H9 (cell line): Measurements from ENCODE around the gene CCDC12. TPM values are rescaled to one million over a fixed set of nuclear protein-coding genes. Genes with fewer than 3 reads are reported as not detected.

Experiments
- DNase-seq: peaks from one replicate; pipeline ENCODE4 v3.0.0-alpha.2; 2017
- H2AFZ ChIP-seq: one replicate; pipeline ENCODE4 v1.6.1; 2013; ENCODE audit warnings: mild to moderate bottlenecking, low read length, control low read depth, moderate library complexity
- H2AK5ac ChIP-seq: 2 replicates; pipeline ENCODE4 v1.6.1; 2013; ENCODE audit warnings: low read length, control low read depth, mixed read lengths; ENCODE audit not compliant: insufficient read length
- H2BK120ac ChIP-seq: one replicate; pipeline ENCODE4 v1.6.1; 2013; ENCODE audit warnings: low read depth, mild to moderate bottlenecking, low read length, control low read depth, inconsistent platforms; ENCODE audit not compliant: poor library complexity, severe bottlenecking
- H2BK12ac ChIP-seq: 2 replicates; pipeline ENCODE4 v1.6.1; 2013; ENCODE audit warnings: low read length, control low read depth, mixed read lengths, low read depth; ENCODE audit not compliant: insufficient read length
- H2BK15ac ChIP-seq: 2 replicates; pipeline ENCODE4 v1.6.1; 2013; ENCODE audit warnings: low read depth, low read length, control low read depth
- H2BK20ac ChIP-seq: one replicate; pipeline ENCODE4 v1.6.1; 2013; ENCODE audit warnings: low read depth, mild to moderate bottlenecking, low read length, control low read depth, inconsistent platforms; ENCODE audit not compliant: poor library complexity, severe bottlenecking
- H2BK5ac ChIP-seq: 2 replicates; pipeline ENCODE4 v1.6.1; 2013; ENCODE audit warnings: low read length, control low read depth, mixed read lengths; ENCODE audit not compliant: insufficient read length
- H3K14ac ChIP-seq: 2 replicates; pipeline ENCODE4 v1.6.1; 2013; ENCODE audit warnings: low read length, control low read depth; ENCODE audit not compliant: insufficient read depth
- H3K18ac ChIP-seq: 2 replicates; pipeline ENCODE4 v1.6.1; 2013; ENCODE audit warnings: low read depth, mild to moderate bottlenecking, mixed read lengths, low read length, control low read depth; ENCODE audit not compliant: insufficient read length
- H3K23ac ChIP-seq: 2 replicates; pipeline ENCODE4 v1.6.1; 2013; ENCODE audit warnings: low read length, control low read depth, mixed read lengths, low read depth; ENCODE audit not compliant: insufficient read length
- H3K23me2 ChIP-seq: 2 replicates; pipeline ENCODE4 v1.6.1; 2013; ENCODE audit warnings: low read depth, mild to moderate bottlenecking, mixed read lengths, low read length, control low read depth; ENCODE audit not compliant: insufficient read length, poor library complexity, severe bottlenecking
- H3K27ac ChIP-seq: 2 replicates; pipeline ENCODE4 v1.5.1; 2013; ENCODE audit warnings: low read length, control low read depth, mixed read lengths, low read depth; ENCODE audit not compliant: insufficient read length
- H3K27me3 ChIP-seq: 2 replicates; pipeline ENCODE4 v1.6.1; 2013; ENCODE audit warnings: low read length, control low read depth, inconsistent platforms; ENCODE audit not compliant: insufficient read depth
- H3K4ac ChIP-seq: 2 replicates; pipeline ENCODE4 v1.6.1; 2013; ENCODE audit warnings: low read depth, mild to moderate bottlenecking, control low read depth, inconsistent platforms, low read length, moderate library complexity
- H3K4me1 ChIP-seq: 2 replicates; pipeline ENCODE4 v1.6.1; 2013; ENCODE audit warnings: low read length, control low read depth, inconsistent platforms; ENCODE audit not compliant: insufficient read depth
- H3K4me2 ChIP-seq: 2 replicates; pipeline ENCODE4 v1.6.1; 2013; ENCODE audit warnings: low read length, control low read depth, mixed read lengths; ENCODE audit not compliant: insufficient read length, insufficient read depth
- H3K56ac ChIP-seq: 2 replicates; pipeline ENCODE4 v1.6.1; 2013; ENCODE audit warnings: low read depth, mild to moderate bottlenecking, mixed read lengths, low read length, control low read depth; ENCODE audit not compliant: insufficient read length
- H3K79me1 ChIP-seq: 2 replicates; pipeline ENCODE4 v1.6.1; 2013; ENCODE audit warnings: low read depth, mild to moderate bottlenecking, moderate library complexity, low read length, control low read depth, inconsistent platforms; ENCODE audit not compliant: insufficient read depth, poor library complexity, severe bottlenecking
- H3K79me2 ChIP-seq: 2 replicates; pipeline ENCODE4 v1.6.1; 2013; ENCODE audit warnings: low read length, control low read depth, inconsistent platforms; ENCODE audit not compliant: insufficient read depth
- H3K9ac ChIP-seq: 2 replicates; pipeline ENCODE4 v1.6.1; 2013; ENCODE audit warnings: low read length, control low read depth, mixed read lengths; ENCODE audit not compliant: insufficient read length; ENCODE audit errors: extremely low read depth
- H3K9me3 ChIP-seq: one replicate; pipeline ENCODE4 v1.6.1; 2013; ENCODE audit warnings: low read depth, low read length, inconsistent platforms; ENCODE audit not compliant: control insufficient read depth
- H3T11ph ChIP-seq: one replicate; pipeline ENCODE4 v1.6.1; 2013; ENCODE audit warnings: mild to moderate bottlenecking, low read length, control low read depth, inconsistent platforms
- H4K20me1 ChIP-seq: one replicate; pipeline ENCODE4 v1.6.1; 2013; ENCODE audit not compliant: control insufficient read depth, insufficient read length, insufficient read depth
- H4K5ac ChIP-seq: 2 replicates; pipeline ENCODE4 v1.6.1; 2013; ENCODE audit warnings: low read depth, mild to moderate bottlenecking, mixed read lengths, low read length, control low read depth; ENCODE audit not compliant: insufficient read length
- H4K8ac ChIP-seq: replicated peaks from 2 replicates; pipeline ENCODE4 v1.6.1; 2013; ENCODE audit warnings: low read length, control low read depth, mixed read lengths, low read depth; ENCODE audit not compliant: insufficient read length
- H4K91ac ChIP-seq: 2 replicates; pipeline ENCODE4 v1.6.1; 2013; ENCODE audit warnings: low read depth, mild to moderate bottlenecking, moderate library complexity, mixed read lengths, low read length, control low read depth; ENCODE audit not compliant: insufficient read length
- H3K27ac Mint-ChIP-seq, 3 experiments: 2 replicates in 2 of 3; 3 replicates in 1 of 3; pipeline ENCODE4 v1.8.0; 2020 to 2021; ENCODE audit warnings: mixed read lengths in 3 of 3, mild to moderate bottlenecking in 1 of 3, moderate library complexity in 1 of 3
- H3K27me3 Mint-ChIP-seq: 2 replicates; pipeline ENCODE4 v1.8.0; 2021; ENCODE audit warnings: low read depth, mild to moderate bottlenecking, moderate library complexity, mixed read lengths
- H3K36me3 Mint-ChIP-seq, 3 experiments: 2 replicates in 2 of 3; 3 replicates in 1 of 3; pipeline ENCODE4 v1.8.0; 2020 to 2021; ENCODE audit warnings: low read depth in 3 of 3, mixed read lengths in 3 of 3; ENCODE audit not compliant: insufficient read depth in 1 of 3
- H3K4me1 Mint-ChIP-seq, 2 experiments: 2 replicates each; pipeline ENCODE4 v1.8.0; 2020; ENCODE audit warnings: mixed read lengths in 2 of 2
- H3K4me3 Mint-ChIP-seq, 2 experiments: 2 replicates in 1 of 2; 3 replicates in 1 of 2; pipeline ENCODE4 v1.8.0; 2020 to 2021; ENCODE audit warnings: mild to moderate bottlenecking in 2 of 2, mixed read lengths in 2 of 2, moderate library complexity in 1 of 2
- H3K9me3 Mint-ChIP-seq, 2 experiments: 2 replicates in 1 of 2; 3 replicates in 1 of 2; pipeline ENCODE4 v1.8.0; 2020; ENCODE audit warnings: mild to moderate bottlenecking in 2 of 2, mixed read lengths in 2 of 2, moderate library complexity in 1 of 2
- WGBS: extraction: QIAGEN DNeasy Blood & Tissue Kit; methylation state at CpG from one replicate; pipeline ENCODE4 v1.1.7; 2013; ENCODE audit warnings: missing lambda C conversion rate, low lambda C conversion rate, mixed read lengths; ENCODE audit not compliant: insufficient read length; ENCODE audit errors: extremely low coverage; 5-methylcytosine and 5-hydroxymethylcytosine counted together
- total RNA-seq: library from RNA; stranded (reverse); gene quantifications from 2 replicates; pipeline ENCODE4 v1.2.1, GENCODE V29; 2021
- TF ChIP-seq, protein P1 (sequence below): fragments of 200-600 bp; sonication (generic); conservative IDR thresholded peaks from 3 replicates; pipeline ENCODE4 v1.8.0; 2021; ENCODE audit warnings: antibody characterized with exemption, mild to moderate bottlenecking

CCDC12 gene
- total RNA-seq, 1 experiment from 2014 or later: 54.0 TPM

DNA sequence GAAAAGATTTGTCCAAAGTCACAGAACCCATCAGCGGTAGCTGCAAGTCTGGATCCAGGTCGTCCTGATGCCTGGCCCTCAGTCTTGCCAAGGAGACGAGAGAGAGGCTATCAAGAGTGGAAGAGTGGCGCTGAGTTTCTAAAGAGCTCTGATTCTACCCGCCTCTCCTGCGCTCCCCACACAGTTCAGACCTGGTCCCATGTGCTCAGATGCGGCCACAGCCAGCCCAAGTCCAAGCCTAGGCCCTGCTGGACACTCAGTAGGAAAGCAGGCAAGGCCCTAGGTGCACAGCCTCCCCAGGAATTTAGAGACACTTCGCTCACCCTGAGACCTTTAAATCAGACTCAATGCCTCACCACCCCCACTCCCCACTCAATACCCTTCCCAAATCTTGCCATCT, 32.4 kb downstream of the CCDC12 start:
- TF ChIP-seq, protein P1, sequence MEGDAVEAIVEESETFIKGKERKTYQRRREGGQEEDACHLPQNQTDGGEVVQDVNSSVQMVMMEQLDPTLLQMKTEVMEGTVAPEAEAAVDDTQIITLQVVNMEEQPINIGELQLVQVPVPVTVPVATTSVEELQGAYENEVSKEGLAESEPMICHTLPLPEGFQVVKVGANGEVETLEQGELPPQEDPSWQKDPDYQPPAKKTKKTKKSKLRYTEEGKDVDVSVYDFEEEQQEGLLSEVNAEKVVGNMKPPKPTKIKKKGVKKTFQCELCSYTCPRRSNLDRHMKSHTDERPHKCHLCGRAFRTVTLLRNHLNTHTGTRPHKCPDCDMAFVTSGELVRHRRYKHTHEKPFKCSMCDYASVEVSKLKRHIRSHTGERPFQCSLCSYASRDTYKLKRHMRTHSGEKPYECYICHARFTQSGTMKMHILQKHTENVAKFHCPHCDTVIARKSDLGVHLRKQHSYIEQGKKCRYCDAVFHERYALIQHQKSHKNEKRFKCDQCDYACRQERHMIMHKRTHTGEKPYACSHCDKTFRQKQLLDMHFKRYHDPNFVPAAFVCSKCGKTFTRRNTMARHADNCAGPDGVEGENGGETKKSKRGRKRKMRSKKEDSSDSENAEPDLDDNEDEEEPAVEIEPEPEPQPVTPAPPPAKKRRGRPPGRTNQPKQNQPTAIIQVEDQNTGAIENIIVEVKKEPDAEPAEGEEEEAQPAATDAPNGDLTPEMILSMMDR: no peak
- no peak overlapping the region for H2BK15ac ChIP-seq
- H3K23me2 ChIP-seq: no peaks in the 10 kb centered on the region
- no peak overlapping the region for H4K8ac ChIP-seq
- no peaks in the 10 kb centered on the region for H3K9me3 ChIP-seq
- no peaks in the 10 kb centered on the region for H3K27me3 Mint-ChIP-seq
- H3K9me3 Mint-ChIP-seq: no peaks in the 10 kb centered on the region
- H3T11ph ChIP-seq: no peak overlapping the region
- H3K14ac ChIP-seq: no peak overlapping the region
- peaks cover 9% of the 10 kb centered on the region for H3K79me1 ChIP-seq
- no peak overlapping the region for H2BK20ac ChIP-seq
- H3K9ac ChIP-seq: no peak overlapping the region
- no peak overlapping the region for H3K56ac ChIP-seq
- H3K4me2 ChIP-seq: no peak overlapping the region
- H2BK12ac ChIP-seq: no peak overlapping the region
- H3K4me1 Mint-ChIP-seq: peaks cover 47 to 60% of the 10 kb centered on the region in 2 experiments
- WGBS: no CpG with 5 or more reads among the region's 8 CpGs
- H4K91ac ChIP-seq: no peak overlapping the region
- H3K27ac ChIP-seq: no peak overlapping the region
- DNase-seq: no peak
- H3K23ac ChIP-seq: no peak overlapping the region
- peak overlapping the region in 2 of 3 experiments; percentile 33 to 63; a peak in 3 of 7 replicates for H3K27ac Mint-ChIP-seq
- H3K18ac ChIP-seq: no peak overlapping the region
- H3K27me3 ChIP-seq: no peaks in the 10 kb centered on the region
- peaks cover 2% of the 10 kb centered on the region for H4K20me1 ChIP-seq
- H3K4me1 ChIP-seq: peaks cover 2% of the 10 kb centered on the region; the same call in 1 of the 2 replicates
- no peak overlapping the region for H4K5ac ChIP-seq
- H3K4me3 Mint-ChIP-seq: no peak overlapping the region
- no peak overlapping the region for H2AFZ ChIP-seq
- no peak overlapping the region for H2BK120ac ChIP-seq
- H3K36me3 Mint-ChIP-seq: peaks cover 13 to 38% (median 32%) of the 10 kb centered on the region in 3 experiments
- no peak overlapping the region for H2BK5ac ChIP-seq
- H3K79me2 ChIP-seq: peaks cover 22% of the 10 kb centered on the region; the same call in 1 of the 2 replicates
- H3K4ac ChIP-seq: no peak overlapping the region
- no peak overlapping the region for H2AK5ac ChIP-seq
